Osteocyte (in vitro differentiated cells): ENCODE results near the gene FBXL16. TPM values are rescaled to one million over a fixed set of nuclear protein-coding genes. Genes with fewer than 3 reads are reported as not detected.

Experiments
- DNase-seq: peaks from one replicate; pipeline ENCODE4 v3.0.0; 2021; ENCODE audit warnings: mixed read lengths; ENCODE audit not compliant: unreplicated experiment; ENCODE audit errors: extremely low spot score
- H3K27ac Mint-ChIP-seq: one replicate; pipeline ENCODE4 v1.8.0; 2021; ENCODE audit warnings: mild to moderate bottlenecking, mixed read lengths; ENCODE audit not compliant: unreplicated experiment
- H3K27me3 Mint-ChIP-seq: one replicate; pipeline ENCODE4 v1.8.0; 2021; ENCODE audit warnings: mixed read lengths; ENCODE audit not compliant: unreplicated experiment
- H3K36me3 Mint-ChIP-seq: one replicate; pipeline ENCODE4 v1.8.0; 2021; ENCODE audit warnings: mixed read lengths; ENCODE audit not compliant: unreplicated experiment
- H3K4me1 Mint-ChIP-seq: one replicate; pipeline ENCODE4 v1.8.0; 2021; ENCODE audit warnings: mixed read lengths; ENCODE audit not compliant: unreplicated experiment
- H3K4me3 Mint-ChIP-seq: one replicate; pipeline ENCODE4 v1.8.0; 2021; ENCODE audit warnings: mild to moderate bottlenecking, moderate library complexity, mixed read lengths; ENCODE audit not compliant: unreplicated experiment
- H3K9me3 Mint-ChIP-seq: one replicate; pipeline ENCODE4 v1.8.0; 2021; ENCODE audit warnings: mixed read lengths; ENCODE audit not compliant: unreplicated experiment
- CTCF ChIP-seq: fragments of 200-600 bp; sonication (generic); IDR thresholded peaks from 2 replicates; pipeline ENCODE4 v1.5.0; 2021; ENCODE audit warnings: antibody characterized with exemption, mild to moderate bottlenecking, moderate library complexity
- total RNA-seq: library from RNA; stranded (reverse); gene quantifications from 2 replicates; pipeline ENCODE4 v1.2.1, GENCODE V29; 2021

FBXL16 gene
- total RNA-seq, 1 donor from 2014 or later: 0.32 TPM

GRCh38 chr16:721765-722540, 16.4 kb upstream of the FBXL16 start:
- H3K27me3 Mint-ChIP-seq: no peaks in the 10 kb centered on the region
- H3K9me3 Mint-ChIP-seq: no peaks in the 10 kb centered on the region
- no peaks in the 10 kb centered on the region for H3K36me3 Mint-ChIP-seq
- peaks cover 16% of the 10 kb centered on the region for H3K4me1 Mint-ChIP-seq
- peak overlapping the region; percentile 52 for H3K4me3 Mint-ChIP-seq
- TF ChIP-seq CTCF: no peak
- H3K27ac Mint-ChIP-seq: no peak overlapping the region
- DNase-seq: no peak

- no peaks in the 10 kb centered on the region for H3K36me3 Mint-ChIP-seq
- no peaks in the 10 kb centered on the region for H3K27me3 Mint-ChIP-seq
- H3K4me1 Mint-ChIP-seq: peaks cover 18% of the 10 kb centered on the region
- DNase-seq: peak; percentile 92
- peak; percentile 7 for TF ChIP-seq CTCF
- H3K27ac Mint-ChIP-seq: peak within 1 kb of the TSS; percentile 75
- H3K9me3 Mint-ChIP-seq: no peaks in the 10 kb centered on the region
- H3K4me3 Mint-ChIP-seq: peak within 1 kb of the TSS; percentile 79
These were observed 15.6 kb upstream of the FBXL16 start, which contains the start of gene ANTKMT for GRCh38 chr16:720990-721764. ANTKMT (plus strand) TSS chr16:721146; CDS start chr16:721275, 129 bp downstream.

- no peaks in the 10 kb centered on the region for H3K27me3 Mint-ChIP-seq
- no peaks in the 10 kb centered on the region for H3K9me3 Mint-ChIP-seq
- H3K36me3 Mint-ChIP-seq: no peaks in the 10 kb centered on the region
- DNase-seq: no peak
- peaks cover 22% of the 10 kb centered on the region for H3K4me1 Mint-ChIP-seq
- H3K27ac Mint-ChIP-seq: peak overlapping the region; percentile 75
- peak overlapping the region; percentile 79 for H3K4me3 Mint-ChIP-seq
- no peak for TF ChIP-seq CTCF
These were observed 14.9 kb upstream of the FBXL16 start for GRCh38 chr16:720447-720989.

- Mint-ChIP-seq H3K36me3 (no peaks in the 10 kb centered on the region), H3K27me3 (no peaks in the 10 kb centered on the region), H3K27ac (peak overlapping the region; percentile 75), H3K4me3 (peak overlapping the region; percentile 79), H3K4me1 (peaks cover 22% of the 10 kb centered on the region), H3K9me3 (no peaks in the 10 kb centered on the region)
- TF ChIP-seq CTCF: peak; percentile 19
- no peak for DNase-seq
These were observed 14.3 kb upstream of the FBXL16 start for GRCh38 chr16:719815-720446.
